HEK293T (cell line): ENCODE measurements around the gene CTNNA2.

Experiments used
- BHLHE40 ChIP-seq: fragments of 450-650 bp; IDR thresholded peaks from 2 replicates; pipeline ENCODE4 v1.6.1; 2016; ENCODE audit warnings: mild to moderate bottlenecking, moderate library complexity, borderline replicate concordance
- ELF4 ChIP-seq: fragments of 450-650 bp; IDR thresholded peaks from 2 replicates; pipeline ENCODE4 v1.6.1; 2017; ENCODE audit warnings: antibody characterized with exemption
- FOXA1 ChIP-seq: fragments of 450-650 bp; IDR thresholded peaks from 2 replicates; pipeline ENCODE4 v1.6.1; 2016; ENCODE audit warnings: mild to moderate bottlenecking
- FOXM1 ChIP-seq: fragments of 450-650 bp; IDR thresholded peaks from 2 replicates; pipeline ENCODE4 v1.6.1; 2017; ENCODE audit warnings: mild to moderate bottlenecking, borderline replicate concordance
- SP1 ChIP-seq: fragments of 450-650 bp; IDR thresholded peaks from 2 replicates; pipeline ENCODE4 v1.6.1; 2017
- SUZ12 ChIP-seq: fragments of 450-650 bp; IDR thresholded peaks from 2 replicates; pipeline ENCODE4 v1.6.1; 2016; ENCODE audit warnings: mild to moderate bottlenecking
- TARDBP ChIP-seq: fragments of 450-650 bp; IDR thresholded peaks from 2 replicates; pipeline ENCODE4 v1.6.1; 2016
- ZNF384 ChIP-seq: fragments of 450-650 bp; IDR thresholded peaks from 2 replicates; pipeline ENCODE4 v1.6.1; 2016

- TF ChIP-seq BHLHE40 = no peak
- no peak for TF ChIP-seq FOXA1
- TF ChIP-seq FOXM1 = no peak
- no peak for TF ChIP-seq ZNF384
- TF ChIP-seq ELF4 = no peak
- TF ChIP-seq SUZ12 = no peak
- no peak for TF ChIP-seq SP1
- TF ChIP-seq TARDBP = no peak
These were observed 1138.6 kb downstream of the CTNNA2 start for GRCh38 chr2:80651435-80651834.
